Transverse colon (tissue), 4 donors: ENCODE data around the gene RAB6B.

Experiments used
- CTCF ChIP-seq, 5 experiments: fragments of 200-600 bp in 3 of 5; fragments of 450-650 bp in 2 of 5; sonication (generic) in 3 of 5; IDR thresholded peaks; 1 replicate in 2 of 5; 2 replicates in 3 of 5; pipeline ENCODE4 v1.5.1; 2016 to 2017; ENCODE audit warnings: antibody characterized with exemption in 5 of 5, inconsistent platforms in 3 of 5, mild to moderate bottlenecking in 2 of 5, moderate library complexity in 1 of 5
- POLR2AphosphoS5 ChIP-seq, 3 donors: sonication (generic); formaldehyde crosslinking; IDR thresholded peaks; one replicate each; pipeline ENCODE4 v1.6.1; 2016; ENCODE audit warnings: antibody characterized with exemption in 3 of 3

- TF ChIP-seq CTCF (IDR thresholded peaks at IDR 0.05) (no peak), POLR2AphosphoS5 (IDR thresholded peaks at IDR 0.05) (no peak)
Measured at GRCh38 chr3:133834621-133835417, 60.9 kb downstream of the RAB6B start.
